HEK293T (cell line): Measurements from ENCODE around the gene PGS1.

ENCODE experiments used
- BHLHE40 ChIP-seq: fragments of 450-650 bp; IDR thresholded peaks from 2 replicates; pipeline ENCODE4 v1.6.1; 2016; ENCODE audit warnings: mild to moderate bottlenecking, moderate library complexity, borderline replicate concordance
- CTBP1 ChIP-seq: fragments of 450-650 bp; IDR thresholded peaks from 2 replicates; pipeline ENCODE4 v1.6.1; 2016; ENCODE audit warnings: borderline replicate concordance
- ELF4 ChIP-seq: fragments of 450-650 bp; IDR thresholded peaks from 2 replicates; pipeline ENCODE4 v1.6.1; 2017; ENCODE audit warnings: antibody characterized with exemption
- FOXA1 ChIP-seq: fragments of 450-650 bp; IDR thresholded peaks from 2 replicates; pipeline ENCODE4 v1.6.1; 2016; ENCODE audit warnings: mild to moderate bottlenecking
- FOXK2 ChIP-seq: fragments of 450-650 bp; IDR thresholded peaks from 2 replicates; pipeline ENCODE4 v1.6.1; 2016; ENCODE audit warnings: mild to moderate bottlenecking
- FOXM1 ChIP-seq: fragments of 450-650 bp; IDR thresholded peaks from 2 replicates; pipeline ENCODE4 v1.6.1; 2017; ENCODE audit warnings: mild to moderate bottlenecking, borderline replicate concordance
- HDGF ChIP-seq: fragments of 450-650 bp; IDR thresholded peaks from 2 replicates; pipeline ENCODE4 v1.6.1; 2017; ENCODE audit warnings: antibody characterized with exemption, borderline replicate concordance
- L3MBTL2 ChIP-seq: fragments of 450-650 bp; conservative IDR thresholded peaks from 2 replicates; pipeline ENCODE4 v1.6.1; 2016; ENCODE audit warnings: mild to moderate bottlenecking
- NFRKB ChIP-seq: fragments of 450-650 bp; IDR thresholded peaks from 2 replicates; pipeline ENCODE4 v1.6.1; 2016; ENCODE audit warnings: mild to moderate bottlenecking, moderate library complexity
- SP1 ChIP-seq: fragments of 450-650 bp; IDR thresholded peaks from 2 replicates; pipeline ENCODE4 v1.6.1; 2017
- SUZ12 ChIP-seq: fragments of 450-650 bp; IDR thresholded peaks from 2 replicates; pipeline ENCODE4 v1.6.1; 2016; ENCODE audit warnings: mild to moderate bottlenecking
- TARDBP ChIP-seq: fragments of 450-650 bp; IDR thresholded peaks from 2 replicates; pipeline ENCODE4 v1.6.1; 2016
- ZNF384 ChIP-seq: fragments of 450-650 bp; IDR thresholded peaks from 2 replicates; pipeline ENCODE4 v1.6.1; 2016
- TF ChIP-seq, protein P1 (sequence below): fragments of 450-650 bp; IDR thresholded peaks from 2 replicates; pipeline ENCODE4 v1.6.1; 2016

DNA sequence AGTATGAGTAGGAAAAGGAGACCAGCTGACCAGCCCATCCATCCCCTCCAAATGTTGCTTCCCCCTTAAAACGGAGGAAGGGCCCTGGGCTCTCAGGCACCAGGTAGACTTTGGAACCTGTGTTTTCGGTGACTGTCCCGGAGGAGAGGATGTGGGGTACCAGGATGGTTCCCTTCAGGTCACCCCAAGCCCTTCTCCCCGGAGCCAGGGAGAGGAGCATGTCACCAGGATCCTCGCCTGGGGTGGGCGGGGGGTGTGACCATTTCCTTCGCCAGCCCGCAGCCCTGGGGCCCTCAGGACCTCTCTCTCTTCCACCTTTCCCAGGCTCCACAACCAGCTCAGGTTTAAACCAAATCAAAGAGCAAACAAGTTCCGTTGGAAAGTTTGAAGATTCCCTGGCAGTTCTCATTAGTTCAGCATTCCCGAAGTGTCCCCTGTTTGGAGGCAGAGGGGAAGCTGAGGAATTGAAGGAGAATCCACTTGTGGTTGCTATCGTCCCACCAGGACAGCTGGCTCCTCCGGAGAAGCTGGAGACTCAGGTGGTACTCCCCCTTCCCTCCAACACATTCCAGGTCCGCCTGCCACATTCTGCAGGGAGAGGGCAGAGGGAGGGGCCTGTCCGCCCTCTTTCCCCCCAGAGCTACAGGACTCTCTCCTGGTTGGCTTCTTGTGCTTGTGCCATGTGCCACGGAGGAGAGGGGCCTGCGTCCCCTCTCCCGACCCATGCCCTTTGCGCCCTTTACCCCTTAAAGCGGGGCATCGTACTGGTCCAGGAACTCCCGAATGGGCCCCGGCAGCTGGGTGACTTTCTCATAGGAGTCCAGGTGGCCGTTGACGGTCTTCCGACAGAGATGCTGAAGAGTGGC lies 20.5 kb upstream of the PGS1 start:
- TF ChIP-seq L3MBTL2 (no peak), FOXK2 (no peak), ZNF384 (no peak), NFRKB (no peak), FOXA1 (no peak), SP1 (no peak), FOXM1 (no peak), CTBP1 (no peak), SUZ12 (no peak), ELF4 (no peak), HDGF (no peak), TARDBP (no peak), BHLHE40 (no peak)
- TF ChIP-seq, protein P1, sequence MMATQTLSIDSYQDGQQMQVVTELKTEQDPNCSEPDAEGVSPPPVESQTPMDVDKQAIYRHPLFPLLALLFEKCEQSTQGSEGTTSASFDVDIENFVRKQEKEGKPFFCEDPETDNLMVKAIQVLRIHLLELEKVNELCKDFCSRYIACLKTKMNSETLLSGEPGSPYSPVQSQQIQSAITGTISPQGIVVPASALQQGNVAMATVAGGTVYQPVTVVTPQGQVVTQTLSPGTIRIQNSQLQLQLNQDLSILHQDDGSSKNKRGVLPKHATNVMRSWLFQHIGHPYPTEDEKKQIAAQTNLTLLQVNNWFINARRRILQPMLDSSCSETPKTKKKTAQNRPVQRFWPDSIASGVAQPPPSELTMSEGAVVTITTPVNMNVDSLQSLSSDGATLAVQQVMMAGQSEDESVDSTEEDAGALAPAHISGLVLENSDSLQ, result no peak
